CD4-positive, alpha-beta T cell treated with Interleukin-6 at 100 ng/mL for 8 hours (primary cell): ENCODE measurements around the gene BRI3BP.

Experiments
- DNase-seq: peaks from one replicate; pipeline ENCODE4 v3.0.0-alpha.2; 2020; ENCODE audit warnings: mixed read lengths, low spot score

BRI3BP gene, protein sequence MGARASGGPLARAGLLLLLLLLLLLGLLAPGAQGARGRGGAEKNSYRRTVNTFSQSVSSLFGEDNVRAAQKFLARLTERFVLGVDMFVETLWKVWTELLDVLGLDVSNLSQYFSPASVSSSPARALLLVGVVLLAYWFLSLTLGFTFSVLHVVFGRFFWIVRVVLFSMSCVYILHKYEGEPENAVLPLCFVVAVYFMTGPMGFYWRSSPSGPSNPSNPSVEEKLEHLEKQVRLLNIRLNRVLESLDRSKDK

GRCh38 chr12:124993626-124994436 is at the start of gene BRI3BP:
TSS of gene BRI3BP (plus strand) at chr12:124993645. CDS start at chr12:124993791, 146 bp downstream.
- DNase-seq, result no peak

- no peak for DNase-seq
Measured at GRCh38 chr12:124946447-124946793, 47.0 kb upstream of the BRI3BP start.

DNA sequence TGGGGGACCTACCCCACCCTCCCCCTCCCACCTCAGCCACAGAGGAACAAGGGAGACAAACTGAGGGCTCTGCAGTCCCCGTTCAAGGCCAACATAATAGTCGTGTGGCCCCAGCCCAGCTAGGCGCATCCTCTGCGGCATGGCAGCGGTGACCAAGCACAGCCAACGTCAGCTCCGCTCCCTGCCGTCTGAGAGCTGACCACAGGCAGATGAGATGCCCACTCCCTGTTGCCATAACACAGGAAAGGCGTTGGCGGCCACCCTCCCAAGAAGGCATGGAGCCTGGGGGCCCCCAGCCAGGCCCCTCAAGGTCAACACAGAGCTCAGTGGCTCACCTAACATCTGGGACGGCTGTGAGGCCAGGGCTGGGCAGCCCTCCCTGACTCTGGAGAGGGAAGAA is 46.4 kb upstream of the BRI3BP start:
- no peak for DNase-seq

GRCh38 chr12:124947561-124948398 is 45.7 kb upstream of the BRI3BP start:
- no peak for DNase-seq

DNA sequence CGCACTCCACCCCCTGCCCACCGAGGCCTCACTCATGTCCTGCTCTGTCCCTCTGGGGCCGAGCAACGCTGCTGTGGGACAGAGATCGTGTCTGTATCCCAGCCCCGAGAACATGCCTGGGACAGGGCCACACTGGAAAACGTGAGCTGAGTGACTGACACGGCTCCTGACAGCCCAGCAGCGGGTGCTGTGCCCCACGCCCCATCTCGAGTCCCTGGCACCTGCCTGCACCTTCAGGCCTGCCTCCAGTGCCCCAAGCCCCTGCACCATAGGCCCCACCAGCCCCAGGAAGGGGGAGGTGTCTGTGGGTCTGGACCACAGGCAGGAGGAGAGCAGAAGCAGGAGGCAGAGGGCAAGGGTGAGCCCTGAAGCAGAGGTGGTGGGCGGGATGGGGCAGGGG is 44.4 kb upstream of the BRI3BP start:
- DNase-seq, result no peak

DNA sequence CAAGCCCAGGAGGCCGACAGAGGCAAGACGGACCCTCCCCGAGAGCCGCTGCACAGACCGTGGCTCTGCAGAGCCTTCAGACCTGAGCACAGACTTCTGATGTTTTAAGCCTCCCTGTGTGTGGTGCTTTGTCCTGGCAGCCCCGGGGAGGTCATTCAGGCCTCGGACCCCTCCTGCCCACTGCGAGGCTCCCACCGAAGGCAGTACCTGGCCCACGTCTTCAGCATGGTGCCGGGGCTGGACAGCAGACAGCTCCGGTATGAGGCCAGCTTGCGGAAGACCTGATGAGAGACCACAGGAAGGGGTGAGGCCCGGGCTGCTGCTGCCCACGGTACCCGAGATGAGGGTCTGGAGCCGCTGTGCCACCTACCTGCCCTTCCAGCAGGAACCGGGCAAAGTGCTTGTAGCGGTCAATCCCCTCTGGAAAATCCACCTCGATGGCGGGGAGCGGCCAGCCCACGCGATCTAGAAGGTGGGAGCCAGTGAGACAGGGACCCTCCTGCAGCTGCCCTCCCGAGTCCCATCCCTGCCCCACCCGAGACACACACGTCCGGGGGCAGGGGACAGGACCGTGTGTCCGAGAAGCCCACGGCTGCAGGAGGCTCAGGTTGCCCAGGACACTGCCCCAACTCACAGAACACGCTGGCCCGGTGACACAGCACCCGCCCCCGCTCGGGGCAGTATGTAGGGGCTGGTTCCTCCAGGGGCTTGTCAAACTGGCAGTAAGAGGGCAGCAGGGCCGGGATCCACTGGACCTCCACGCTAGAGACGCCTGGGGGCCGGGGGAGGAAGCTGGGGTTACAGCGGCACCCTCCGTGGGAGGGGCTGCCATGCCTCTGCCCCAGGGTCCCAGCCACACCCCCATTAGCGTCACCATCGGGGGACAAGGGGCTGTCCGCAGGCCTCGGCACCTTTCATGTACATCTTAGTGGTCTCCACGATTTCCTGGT is 43.4 kb upstream of the BRI3BP start:
- no peak for DNase-seq

GRCh38 chr12:124952295-124952694 is 41.1 kb upstream of the BRI3BP start:
- DNase-seq, result no peak

GRCh38 chr12:124952801-124953200 is 40.6 kb upstream of the BRI3BP start:
- no peak for DNase-seq

GRCh38 chr12:124953689-124954405 is 39.6 kb upstream of the BRI3BP start:
- DNase-seq, result no peak

DNA sequence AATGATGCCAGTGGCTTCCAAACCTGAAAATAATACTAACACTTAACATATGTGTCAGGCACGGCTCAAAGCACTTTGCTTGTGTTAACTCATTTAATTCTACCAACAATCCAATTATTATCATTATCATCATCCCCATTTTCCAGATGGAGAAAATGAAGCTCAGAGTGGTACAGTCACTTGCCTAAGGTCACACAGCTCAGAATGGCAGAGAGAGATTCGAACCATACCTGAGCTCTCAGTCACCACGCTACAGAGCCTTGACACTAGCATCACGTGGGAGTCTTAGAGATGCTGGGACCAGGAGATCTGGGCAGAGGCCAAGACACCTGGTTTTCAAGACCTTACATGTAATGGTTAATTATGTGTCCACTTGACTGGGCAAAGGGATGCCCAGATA is 38.7 kb upstream of the BRI3BP start:
- no peak for DNase-seq

- no peak for DNase-seq
Measured at GRCh38 chr12:124956571-124956970, 36.9 kb upstream of the BRI3BP start.

DNA sequence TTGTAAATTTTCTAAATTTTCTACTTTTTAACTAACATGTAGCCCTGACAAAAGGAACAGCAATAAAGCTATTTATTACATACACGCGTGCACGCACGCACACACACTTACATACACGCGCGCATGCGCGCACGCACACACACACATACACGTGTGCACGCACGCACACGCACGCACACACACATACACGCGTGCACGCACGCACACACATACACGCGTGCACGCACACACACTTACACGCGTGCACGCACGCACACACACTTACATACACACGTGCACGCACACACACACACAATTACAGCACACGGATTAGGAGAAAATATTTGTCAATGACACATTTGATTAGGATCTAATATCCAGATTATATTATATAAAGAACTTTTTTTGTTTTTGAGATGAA is 32.4 kb upstream of the BRI3BP start:
- DNase-seq, result no peak

DNA sequence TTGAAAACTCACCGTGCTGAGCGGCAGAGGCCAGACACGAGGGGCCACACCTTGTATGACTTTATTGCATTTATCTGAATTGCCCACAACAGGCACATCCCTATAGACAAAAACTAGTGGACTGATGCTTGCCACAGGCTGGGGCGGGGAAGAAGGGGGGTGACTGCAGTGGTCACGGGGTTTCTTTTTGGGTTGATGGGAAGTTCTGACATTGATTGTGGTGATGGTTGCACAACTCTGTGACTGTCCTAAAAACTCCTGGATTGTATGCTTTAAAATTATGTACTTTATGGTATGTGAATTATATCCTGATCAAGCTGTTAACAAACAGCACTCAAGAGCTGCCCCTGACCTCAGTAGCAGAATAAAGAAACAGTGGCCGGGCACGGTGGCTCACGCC is 30.2 kb upstream of the BRI3BP start:
- no peak for DNase-seq

GRCh38 chr12:124964251-124964650 is 29.2 kb upstream of the BRI3BP start:
- DNase-seq, result no peak

- no peak for DNase-seq
Measured at GRCh38 chr12:124964836-124965462, 28.5 kb upstream of the BRI3BP start.

DNA sequence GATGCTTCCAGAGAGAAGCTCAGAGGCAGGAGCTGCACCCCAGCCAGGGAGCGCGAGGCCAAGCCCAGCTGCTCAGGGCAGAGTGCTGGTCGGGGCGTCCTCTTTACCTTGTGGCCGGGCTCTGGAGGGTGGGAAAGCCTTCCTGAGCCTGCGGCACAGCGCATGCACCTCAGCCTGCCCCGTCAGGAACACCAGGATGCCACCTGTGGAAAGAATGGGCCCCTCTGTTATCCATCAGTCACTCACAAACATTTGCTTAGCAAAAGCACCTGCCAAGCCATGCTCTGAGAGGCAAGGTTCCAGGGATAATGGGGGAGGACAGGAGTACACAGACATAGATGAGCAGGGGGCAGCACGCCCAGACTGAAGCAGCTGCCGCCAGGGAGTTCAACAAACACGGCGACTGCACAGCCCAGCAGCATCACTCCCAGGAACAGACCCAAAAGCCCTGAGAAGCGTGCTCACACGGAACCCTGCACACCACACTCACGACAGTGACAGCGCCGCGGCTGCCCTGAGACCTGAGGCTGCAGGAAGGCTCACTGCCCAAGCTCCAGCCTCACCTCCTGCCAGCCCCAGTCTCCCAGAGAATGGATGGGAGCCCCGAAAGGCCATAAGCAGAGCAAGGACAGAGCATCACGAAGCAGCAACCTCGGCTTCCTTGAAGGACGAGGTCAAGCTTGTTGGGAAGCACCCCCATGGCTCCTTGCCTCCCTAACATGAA is 26.3 kb upstream of the BRI3BP start:
- no peak for DNase-seq

DNA sequence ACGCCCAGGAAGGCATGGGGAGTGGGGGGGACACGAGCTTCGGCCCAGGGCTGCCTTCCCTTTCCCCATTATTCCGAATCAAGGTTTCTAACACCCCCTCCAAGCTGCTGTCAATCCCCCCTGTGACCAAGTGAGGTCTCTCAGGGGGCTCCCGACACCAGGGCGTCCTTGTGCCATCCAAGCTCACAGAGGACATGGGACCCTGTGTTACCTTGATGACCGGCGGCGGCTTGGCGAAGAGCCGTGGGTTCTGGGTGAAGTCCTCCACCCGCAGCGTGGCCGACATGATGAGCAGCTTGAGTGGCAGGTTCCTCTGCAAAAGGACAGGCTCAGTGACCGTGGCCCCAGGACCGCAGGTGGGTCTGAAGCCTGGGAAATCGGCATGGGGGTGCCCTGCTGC is 24.8 kb upstream of the BRI3BP start:
- no peak for DNase-seq

- DNase-seq, result no peak
Measured at GRCh38 chr12:124970647-124971402, 22.6 kb upstream of the BRI3BP start.

DNA sequence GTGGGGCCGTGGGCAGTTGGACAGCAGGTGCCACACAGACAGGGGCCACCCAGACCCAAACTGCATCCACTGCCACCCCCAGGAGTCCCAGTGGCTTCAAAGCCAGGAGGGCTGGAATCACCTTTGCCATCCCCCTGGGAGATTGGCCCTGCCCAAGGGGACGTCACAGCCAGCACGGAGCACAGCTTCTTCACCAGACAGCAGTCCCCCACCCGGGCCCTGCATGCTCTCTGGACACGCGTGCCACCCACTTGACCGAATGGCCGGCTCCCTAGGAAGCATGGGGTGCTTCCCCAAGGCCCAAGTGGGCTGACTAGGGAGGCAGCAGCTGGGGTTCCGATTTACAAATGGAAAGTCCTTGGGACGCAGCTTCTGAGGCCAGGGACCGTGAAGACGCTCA is 21.8 kb upstream of the BRI3BP start:
- no peak for DNase-seq
